HepG2 (cell line): ENCODE measurements around the gene SLC4A11. TPM values are rescaled to one million over a fixed set of nuclear protein-coding genes. Genes with fewer than 3 reads are reported as not detected.
A peak's percentile ranks its signal among the peaks of the same experiment; 100 is the strongest.

ENCODE experiments used
- ATF1 ChIP-seq: IDR thresholded peaks from 2 replicates; pipeline ENCODE4 v1.6.1; 2016; ENCODE audit warnings: mild to moderate bottlenecking, control low read depth
- CERS6 ChIP-seq: sonication (generic); formaldehyde crosslinking; IDR thresholded peaks from 2 replicates; pipeline ENCODE4 v1.5.0; 2020; ENCODE audit warnings: missing genetic modification reagents
- HINFP ChIP-seq: sonication (generic); formaldehyde crosslinking; IDR thresholded peaks from 2 replicates; pipeline ENCODE4 v1.4.0; 2020; ENCODE audit warnings: low read depth, mild to moderate bottlenecking, missing genetic modification reagents
- HMGXB3 ChIP-seq: sonication (generic); formaldehyde crosslinking; IDR thresholded peaks from 2 replicates; pipeline ENCODE4 v1.4.0; 2020; ENCODE audit warnings: missing genetic modification reagents, borderline replicate concordance
- KAT7 ChIP-seq: IDR thresholded peaks from 2 replicates; pipeline ENCODE4 v1.6.1; 2018; ENCODE audit warnings: borderline replicate concordance, missing compliant biosample characterization
- KLF16 ChIP-seq, 2 experiments: sonication (generic) in 1 of 2; formaldehyde crosslinking in 1 of 2; IDR thresholded peaks; 2 replicates each; pipeline versions ENCODE4 v1.6.1 to v1.8.0; 2016 to 2023; ENCODE audit warnings: missing genetic modification reagents in 2 of 2, missing compliant biosample characterization in 1 of 2
- NFE2 ChIP-seq: sonication (generic); formaldehyde crosslinking; IDR thresholded peaks from 2 replicates; pipeline ENCODE4 v1.4.0; 2020; ENCODE audit warnings: missing genetic modification reagents
- TARDBP ChIP-seq: sonication (generic); formaldehyde crosslinking; IDR thresholded peaks from 2 replicates; pipeline ENCODE4 v1.8.0; 2022; ENCODE audit warnings: mild to moderate bottlenecking, missing genetic modification reagents
- ZBTB3 ChIP-seq: sonication (generic); formaldehyde crosslinking; IDR thresholded peaks from 2 replicates; pipeline ENCODE4 v1.4.0; 2020; ENCODE audit warnings: low read depth, mild to moderate bottlenecking, moderate library complexity, missing genetic modification reagents, borderline replicate concordance
- ZNF136 ChIP-seq: sonication (generic); formaldehyde crosslinking; IDR thresholded peaks from 2 replicates; pipeline ENCODE4 v1.8.1; 2022; ENCODE audit warnings: low read depth, mild to moderate bottlenecking, moderate library complexity, missing genetic modification reagents
- ZNF138 ChIP-seq: sonication (generic); formaldehyde crosslinking; IDR thresholded peaks from 2 replicates; pipeline ENCODE4 v1.5.0; 2020; ENCODE audit warnings: mild to moderate bottlenecking, low read depth, missing genetic modification reagents
- ZNF607 ChIP-seq: sonication (generic); formaldehyde crosslinking; IDR thresholded peaks from 2 replicates; pipeline ENCODE4 v1.5.1; 2020; ENCODE audit warnings: missing genetic modification reagents, mild to moderate bottlenecking, borderline replicate concordance
- ZNF790 ChIP-seq: sonication (generic); formaldehyde crosslinking; IDR thresholded peaks from 2 replicates; pipeline ENCODE4 v1.8.0; 2022; ENCODE audit warnings: missing genetic modification reagents, mild to moderate bottlenecking, borderline replicate concordance
- polyA plus RNA-seq, 8 experiments: library from polyadenylated mRNA; depleted of rRNA in 3 of 8; stranded (reverse) in 7 of 8; unstranded in 1 of 8; fragments of >200 nt; fragmentation: Illumina TruSeq in 4 of 8; extraction: Trizol in 4 of 8; gene quantifications; 2 replicates each; pipeline versions ENCODE4 v1.2.1 to v1.2.3, GENCODE V29; 2011 to 2016; ENCODE audit warnings: low read depth in 4 of 8, missing spikeins in 1 of 8, mixed read lengths in 1 of 8; ENCODE audit not compliant: insufficient read depth in 1 of 8
- total RNA-seq, 5 experiments: library from RNA; depleted of rRNA; stranded (reverse); fragments of >200 nt; fragmentation: Illumina TruSeq; extraction: Trizol; gene quantifications; 2 replicates each; pipeline ENCODE4 v1.2.3, GENCODE V29; 2016; ENCODE audit warnings: low read depth in 1 of 5
- TF ChIP-seq, protein P1 (sequence below): IDR thresholded peaks from 2 replicates; pipeline ENCODE4 v1.6.1; 2016; ENCODE audit warnings: low read depth, missing genetic modification reagents, missing compliant biosample characterization
- TF ChIP-seq, protein P2 (sequence below): IDR thresholded peaks from 2 replicates; pipeline ENCODE4 v1.6.1; 2016; ENCODE audit warnings: mild to moderate bottlenecking, missing biosample characterization, missing genetic modification reagents

The SLC4A11 gene
- total and polyA plus RNA-seq, 2 of the 13 experiments (the other 11 are each of a cell fraction or from before 2014, with no cell fraction given): 3.9 to 27.0 TPM

GRCh38 chr20:3224681-3225421 lies 14.1 kb downstream of the SLC4A11 start (continued):
- peak; percentile 79 for TF ChIP-seq HMGXB3
- TF ChIP-seq ZNF607: peak; percentile 84
- peak; percentile 76 for TF ChIP-seq TARDBP
- no peak for TF ChIP-seq NFE2 (CRISPR knock-in tag)
- TF ChIP-seq HINFP (CRISPR knock-in tag): peak; percentile 39; the same call in 1 of the 2 replicates
- peak; percentile 79; the same call in 1 of the 2 replicates for TF ChIP-seq ZNF136 (CRISPR knock-in tag)
- no peak for TF ChIP-seq ZNF138 (CRISPR knock-in tag)
- TF ChIP-seq, protein P1, sequence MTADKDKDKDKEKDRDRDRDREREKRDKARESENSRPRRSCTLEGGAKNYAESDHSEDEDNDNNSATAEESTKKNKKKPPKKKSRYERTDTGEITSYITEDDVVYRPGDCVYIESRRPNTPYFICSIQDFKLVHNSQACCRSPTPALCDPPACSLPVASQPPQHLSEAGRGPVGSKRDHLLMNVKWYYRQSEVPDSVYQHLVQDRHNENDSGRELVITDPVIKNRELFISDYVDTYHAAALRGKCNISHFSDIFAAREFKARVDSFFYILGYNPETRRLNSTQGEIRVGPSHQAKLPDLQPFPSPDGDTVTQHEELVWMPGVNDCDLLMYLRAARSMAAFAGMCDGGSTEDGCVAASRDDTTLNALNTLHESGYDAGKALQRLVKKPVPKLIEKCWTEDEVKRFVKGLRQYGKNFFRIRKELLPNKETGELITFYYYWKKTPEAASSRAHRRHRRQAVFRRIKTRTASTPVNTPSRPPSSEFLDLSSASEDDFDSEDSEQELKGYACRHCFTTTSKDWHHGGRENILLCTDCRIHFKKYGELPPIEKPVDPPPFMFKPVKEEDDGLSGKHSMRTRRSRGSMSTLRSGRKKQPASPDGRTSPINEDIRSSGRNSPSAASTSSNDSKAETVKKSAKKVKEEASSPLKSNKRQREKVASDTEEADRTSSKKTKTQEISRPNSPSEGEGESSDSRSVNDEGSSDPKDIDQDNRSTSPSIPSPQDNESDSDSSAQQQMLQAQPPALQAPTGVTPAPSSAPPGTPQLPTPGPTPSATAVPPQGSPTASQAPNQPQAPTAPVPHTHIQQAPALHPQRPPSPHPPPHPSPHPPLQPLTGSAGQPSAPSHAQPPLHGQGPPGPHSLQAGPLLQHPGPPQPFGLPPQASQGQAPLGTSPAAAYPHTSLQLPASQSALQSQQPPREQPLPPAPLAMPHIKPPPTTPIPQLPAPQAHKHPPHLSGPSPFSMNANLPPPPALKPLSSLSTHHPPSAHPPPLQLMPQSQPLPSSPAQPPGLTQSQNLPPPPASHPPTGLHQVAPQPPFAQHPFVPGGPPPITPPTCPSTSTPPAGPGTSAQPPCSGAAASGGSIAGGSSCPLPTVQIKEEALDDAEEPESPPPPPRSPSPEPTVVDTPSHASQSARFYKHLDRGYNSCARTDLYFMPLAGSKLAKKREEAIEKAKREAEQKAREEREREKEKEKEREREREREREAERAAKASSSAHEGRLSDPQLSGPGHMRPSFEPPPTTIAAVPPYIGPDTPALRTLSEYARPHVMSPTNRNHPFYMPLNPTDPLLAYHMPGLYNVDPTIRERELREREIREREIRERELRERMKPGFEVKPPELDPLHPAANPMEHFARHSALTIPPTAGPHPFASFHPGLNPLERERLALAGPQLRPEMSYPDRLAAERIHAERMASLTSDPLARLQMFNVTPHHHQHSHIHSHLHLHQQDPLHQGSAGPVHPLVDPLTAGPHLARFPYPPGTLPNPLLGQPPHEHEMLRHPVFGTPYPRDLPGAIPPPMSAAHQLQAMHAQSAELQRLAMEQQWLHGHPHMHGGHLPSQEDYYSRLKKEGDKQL (CRISPR knock-in tag): peak; percentile 17; the same call in 1 of the 2 replicates
- TF ChIP-seq, protein P2, sequence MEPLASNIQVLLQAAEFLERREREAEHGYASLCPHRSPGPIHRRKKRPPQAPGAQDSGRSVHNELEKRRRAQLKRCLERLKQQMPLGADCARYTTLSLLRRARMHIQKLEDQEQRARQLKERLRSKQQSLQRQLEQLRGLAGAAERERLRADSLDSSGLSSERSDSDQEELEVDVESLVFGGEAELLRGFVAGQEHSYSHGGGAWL (CRISPR knock-in tag): peak; percentile 16; the same call in 1 of the 2 replicates
- peak in 1 of 2 experiments; percentile 65; a peak in 1 of 4 replicates for TF ChIP-seq KLF16 (CRISPR knock-in tag; IDR thresholded peaks at IDR 0.05)
- TF ChIP-seq KAT7 (CRISPR knock-in tag): peak; percentile 92; the same call in 1 of the 2 replicates
- no peak for TF ChIP-seq CERS6 (CRISPR knock-in tag)
- no peak for TF ChIP-seq ZNF790 (CRISPR knock-in tag)
- TF ChIP-seq ZBTB3 (CRISPR knock-in tag): peak; percentile 96
- 0 out of 2 replicates have a peak, but pooled peaks have one; percentile 21 for TF ChIP-seq ATF1 (CRISPR knock-in tag)
